Inferior parietal cortex (tissue), 1 donor: Measurements from ENCODE around the gene PRIMPOL.
"Not testable (repeated sequence)": the region's sequence is repeated elsewhere in the genome, so short reads cannot be mapped to it uniquely, and the experiment has no call there.

Experiments
- DNase-seq: peaks from one replicate; pipeline ENCODE4 v3.0.0-alpha.2; 2016; ENCODE audit errors: extremely low spot score

PRIMPOL gene

GRCh38 chr4:184712322-184712721, 62.8 kb downstream of the PRIMPOL start:
- DNase-seq = no peak

- no peak for DNase-seq
These were observed 64.3 kb downstream of the PRIMPOL start for GRCh38 chr4:184713887-184714286.

- DNase-seq = no peak
These were observed 66.0 kb downstream of the PRIMPOL start for GRCh38 chr4:184715526-184715925.

- DNase-seq = no peak
These were observed 69.9 kb downstream of the PRIMPOL start for GRCh38 chr4:184719407-184719806.

- DNase-seq = no peak
These were observed 71.7 kb downstream of the PRIMPOL start for GRCh38 chr4:184721254-184721653.

- DNase-seq = no peak
These were observed 73.3 kb downstream of the PRIMPOL start for GRCh38 chr4:184722798-184723197.

GRCh38 chr4:184727430-184727829, 77.9 kb downstream of the PRIMPOL start:
- DNase-seq = no peak

- no peak for DNase-seq
These were observed 79.3 kb downstream of the PRIMPOL start for GRCh38 chr4:184728858-184729257.

GRCh38 chr4:184729946-184730345, 80.4 kb downstream of the PRIMPOL start:
- DNase-seq = no peak

- DNase-seq = no peak
These were observed 81.5 kb downstream of the PRIMPOL start for GRCh38 chr4:184731056-184731455.

- DNase-seq = no peak
These were observed 82.6 kb downstream of the PRIMPOL start for GRCh38 chr4:184732126-184732525.

- DNase-seq = peak; percentile 98
These were observed 84.4 kb downstream of the PRIMPOL start, which contains the start of gene CENPU for GRCh38 chr4:184733654-184734524. TSS of gene CENPU (minus strand) at chr4:184734096. CDS start at chr4:184734062, 34 bp downstream.

GRCh38 chr4:184734758-184735157, 85.2 kb downstream of the PRIMPOL start:
- DNase-seq = no peak

GRCh38 chr4:184739575-184739974, 90.0 kb downstream of the PRIMPOL start:
- DNase-seq = not testable (repeated sequence)

- no peak for DNase-seq
These were observed 91.4 kb downstream of the PRIMPOL start for GRCh38 chr4:184740980-184741391.

- not testable (repeated sequence) for DNase-seq
These were observed 92.1 kb downstream of the PRIMPOL start for GRCh38 chr4:184741651-184742050.

GRCh38 chr4:184743650-184744049, 94.1 kb downstream of the PRIMPOL start:
- no peak for DNase-seq

GRCh38 chr4:184744236-184744635, 94.7 kb downstream of the PRIMPOL start:
- DNase-seq = no peak
